Heart right ventricle (tissue), 16 donors: Measurements from ENCODE around the gene PRIMPOL. TPM values are rescaled to one million over a fixed set of nuclear protein-coding genes. Genes with fewer than 3 reads are reported as not detected.
"Not testable (repeated sequence)": the region's sequence is repeated elsewhere in the genome, so short reads cannot be mapped to it uniquely, and the experiment has no call there.

ENCODE experiments used
- ATAC-seq, 8 donors: fragments of 200-7000 bp; cut with Tn5 transposase; one replicate each; pipeline ENCODE4 v1.9.1; 2020; ENCODE audit warnings: mild to moderate bottlenecking in 8 of 8, moderate library complexity in 8 of 8, moderate number of reproducible peaks in 1 of 8
- DNase-seq, 2 donors: peaks; one replicate each; pipeline ENCODE4 v3.0.0-alpha.2; 2020
- H3K27ac ChIP-seq, 10 donors: fragments of 200-600 bp; sonication (generic) in 2 of 10; one replicate each; pipeline versions ENCODE4 v1.5.0 to v1.8.0; 2020 to 2022; ENCODE audit warnings: mild to moderate bottlenecking in 3 of 10
- H3K27me3 ChIP-seq, 7 donors: fragments of 200-600 bp; one replicate each; pipeline ENCODE4 v1.8.0; 2021 to 2022; ENCODE audit warnings: mild to moderate bottlenecking in 2 of 7
- H3K36me3 ChIP-seq, 9 donors: fragments of 200-600 bp; sonication (generic) in 1 of 9; one replicate each; pipeline versions ENCODE4 v1.5.0 to v1.8.0; 2020 to 2022; ENCODE audit warnings: mild to moderate bottlenecking in 2 of 9
- H3K4me1 ChIP-seq, 9 donors: fragments of 200-600 bp; sonication (generic) in 1 of 9; one replicate each; pipeline versions ENCODE4 v1.5.0 to v1.8.0; 2020 to 2022; ENCODE audit warnings: mild to moderate bottlenecking in 4 of 9
- H3K4me3 ChIP-seq, 10 donors: fragments of 200-600 bp; sonication (generic) in 2 of 10; one replicate each; pipeline versions ENCODE4 v1.5.0 to v1.8.0; 2020 to 2022; ENCODE audit warnings: mild to moderate bottlenecking in 7 of 10, moderate library complexity in 2 of 10
- H3K9me3 ChIP-seq, 11 donors: fragments of 200-600 bp in 10 of 11; sonication (generic) in 2 of 11; one replicate each; pipeline versions ENCODE4 v1.5.0 to v1.8.0; 2013 to 2022; ENCODE audit warnings: mild to moderate bottlenecking in 2 of 11, control low read depth in 1 of 11, moderate library complexity in 1 of 11
- WGBS, 2 donors: extraction: QIAGEN DNeasy Blood & Tissue Kit; methylation state at CpG; one replicate each; pipeline ENCODE4 v1.1.7; 2013; ENCODE audit warnings: inconsistent platforms in 1 of 2; 5-methylcytosine and 5-hydroxymethylcytosine counted together
- intact Hi-C, 10 donors: fragments of 100-400 bp; cut with DNase I; formaldehyde crosslinking; loops; one replicate each; pipeline versions ENCODE4 v1.11.1 to v1.14.2; 2022
- polyA plus RNA-seq, 2 donors: library from polyadenylated mRNA; stranded (reverse); fragments of 200-250 nt; gene quantifications; one replicate each; pipeline ENCODE4 v1.2.3, GENCODE V29; 2013
- total RNA-seq, 10 donors: library from RNA; stranded (reverse); fragmentation: NEBNext Ultra II Directional in 3 of 10; extraction: Animal tissue kit (Norgen Biotek cat#: 25700) in 3 of 10; gene quantifications; one replicate each; pipeline versions ENCODE4 v1.2.1 to v1.2.4, GENCODE V29; 2021 to 2023
- TF ChIP-seq, protein P1 (sequence below), 9 donors: fragments of 200-600 bp; sonication (generic) in 2 of 9; IDR thresholded peaks; one replicate each; pipeline versions ENCODE4 v1.5.0 to v1.8.0; 2021 to 2022; ENCODE audit warnings: antibody characterized with exemption in 9 of 9, mild to moderate bottlenecking in 5 of 9, moderate library complexity in 1 of 9
- donor health status: Arrhythmogenic right ventricular cardiomyopathy.
- donor health status: ischemic (EF 13 %, LVEDD 7.1; RV severe dilation, severe dysfunction).
- donor health status: healthy with polysubstance abuse.
- donor health status: DM: no; HTN: yes; CAD: no.
- donor health status: DM: no; HTN: no; CAD: no.
- donor health status: ischemic (EF 25% LVEDD 6.9; RV normal size, moderate dysfunction).
- donor health status: ischemic (EF 25% LVEDD 5.7; RV mildly dilated, moderate dysfunction).
- donor health status: healthy.
- donor health status: DM: yes; HTN: yes; CAD: no.
- donor health status: Ischemic cardiomyopathy.
- donor health status: ischemic (EF 35%, LVEDD 5.7; RV mildly dilated, moderate dysfunction).
- donor health status: nonischemic (EF 11% LVEDD 7.7; RV severe dilation, severe dysfunction).
- donor health status: DM: yes; HTN: yes; CAD: no.
- donor health status: PGD.
- donor health status: ischemic (EF 29% LVEDD 5.4; RV normal size, mild dysfunction).
- donor health status: nonischemic (EF 23%, LVEDD 6.1; RV moderate dilation, normal function).

The PRIMPOL gene
- total and polyA plus RNA-seq, 12 donors: 7.2 to 85.2 (median 10.8) TPM

GRCh38 chr4:184624972-184625554 is 24.5 kb upstream of the PRIMPOL start:
- H3K27ac ChIP-seq: no peak overlapping the region
- intact Hi-C loops: no loop called here
- no peak for DNase-seq
- H3K36me3 ChIP-seq: peaks cover 0 to 54% (median 23%) of the 10 kb centered on the region in 9 donors
- TF ChIP-seq, protein P1, sequence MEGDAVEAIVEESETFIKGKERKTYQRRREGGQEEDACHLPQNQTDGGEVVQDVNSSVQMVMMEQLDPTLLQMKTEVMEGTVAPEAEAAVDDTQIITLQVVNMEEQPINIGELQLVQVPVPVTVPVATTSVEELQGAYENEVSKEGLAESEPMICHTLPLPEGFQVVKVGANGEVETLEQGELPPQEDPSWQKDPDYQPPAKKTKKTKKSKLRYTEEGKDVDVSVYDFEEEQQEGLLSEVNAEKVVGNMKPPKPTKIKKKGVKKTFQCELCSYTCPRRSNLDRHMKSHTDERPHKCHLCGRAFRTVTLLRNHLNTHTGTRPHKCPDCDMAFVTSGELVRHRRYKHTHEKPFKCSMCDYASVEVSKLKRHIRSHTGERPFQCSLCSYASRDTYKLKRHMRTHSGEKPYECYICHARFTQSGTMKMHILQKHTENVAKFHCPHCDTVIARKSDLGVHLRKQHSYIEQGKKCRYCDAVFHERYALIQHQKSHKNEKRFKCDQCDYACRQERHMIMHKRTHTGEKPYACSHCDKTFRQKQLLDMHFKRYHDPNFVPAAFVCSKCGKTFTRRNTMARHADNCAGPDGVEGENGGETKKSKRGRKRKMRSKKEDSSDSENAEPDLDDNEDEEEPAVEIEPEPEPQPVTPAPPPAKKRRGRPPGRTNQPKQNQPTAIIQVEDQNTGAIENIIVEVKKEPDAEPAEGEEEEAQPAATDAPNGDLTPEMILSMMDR (IDR thresholded peaks at IDR 0.05): no peak
- no peaks in the 10 kb centered on the region for H3K27me3 ChIP-seq
- no peaks in the 10 kb centered on the region for H3K4me1 ChIP-seq
- H3K9me3 ChIP-seq: no peaks in the 10 kb centered on the region
- no peak overlapping the region for H3K4me3 ChIP-seq
- WGBS, 2 donors: 90 to 91% methylated on average over 7 of the region's 7 CpGs
- ATAC-seq: no peak

GRCh38 chr4:184625783-184626596 is 23.5 kb upstream of the PRIMPOL start:
- H3K4me3 ChIP-seq, intact Hi-C loops, H3K4me1 ChIP-seq, H3K9me3 ChIP-seq, DNase-seq, ATAC-seq, H3K27me3 ChIP-seq, H3K27ac ChIP-seq: not testable (repeated sequence)
- WGBS, 2 donors: 91 to 92% methylated on average over 11 of the region's 11 CpGs
- peaks cover 0 to 63% (median 32%) of the 10 kb centered on the region in 9 donors for H3K36me3 ChIP-seq

- DNase-seq: no peak
- Histone ChIP-seq H3K4me3 (no peak overlapping the region), H3K27ac (no peak overlapping the region), H3K27me3 (no peaks in the 10 kb centered on the region), H3K9me3 (no peaks in the 10 kb centered on the region), H3K36me3 (peaks cover 0 to 84% (median 42%) of the 10 kb centered on the region in 9 donors), H3K4me1 (no peaks in the 10 kb centered on the region)
- no peak for ATAC-seq
- TF ChIP-seq, protein P1 (IDR thresholded peaks at IDR 0.05): no peak
- 98 to 100% methylated on average over 4 of the region's 4 CpGs for WGBS, 2 donors
- intact Hi-C loops: no loop called here
Measured at GRCh38 chr4:184628103-184628502, 21.4 kb upstream of the PRIMPOL start.

GRCh38 chr4:184632842-184633241 is 16.7 kb upstream of the PRIMPOL start:
- intact Hi-C loops: no loop called here
- H3K27me3 ChIP-seq: no peaks in the 10 kb centered on the region
- H3K36me3 ChIP-seq: peaks cover 0 to 100% (median 59%) of the 10 kb centered on the region in 9 donors

More at GRCh38 chr4:184632842-184633241, 16.7 kb upstream of the PRIMPOL start:
- ATAC-seq (no peak), DNase-seq (no peak)
- WGBS, 2 donors: 81 to 86% methylated on average over 1 of the region's 1 CpG
- Histone ChIP-seq H3K4me3 (no peak overlapping the region), H3K27ac (no peak overlapping the region), H3K4me1 (peaks cover 0 to 12% (median 0%) of the 10 kb centered on the region in 9 donors), H3K9me3 (no peaks in the 10 kb centered on the region)
- TF ChIP-seq, protein P1 (IDR thresholded peaks at IDR 0.05): no peak
